HUDEP-2 (cell line): ENCODE results near the gene AKIRIN1.
A peak's percentile ranks its signal among the peaks of the same experiment; 100 is the strongest.
"Not testable (repeated sequence)": the region's sequence is repeated elsewhere in the genome, so short reads cannot be mapped to it uniquely, and the experiment has no call there.

Source experiments
- DNase-seq, 76 experiments: peaks; one replicate each; lab custom pipeline; 2025; ENCODE audit not compliant: unreplicated experiment in 76 of 76; lab: John Stamatoyannopoulos, UW

Gene AKIRIN1

GRCh38 chr1:39036678-39037077 lies 45.6 kb downstream of the AKIRIN1 start:
- no peak for DNase-seq

- no peak for DNase-seq
Observed at GRCh38 chr1:39043513-39043912, 52.4 kb downstream of the AKIRIN1 start.

GRCh38 chr1:39044762-39045161 lies 53.7 kb downstream of the AKIRIN1 start:
- no peak for DNase-seq

- no peak for DNase-seq
Observed at GRCh38 chr1:39045231-39045630, 54.2 kb downstream of the AKIRIN1 start.

GRCh38 chr1:39046613-39047210 lies 55.6 kb downstream of the AKIRIN1 start:
- DNase-seq = no peak

GRCh38 chr1:39047374-39048229 lies 56.5 kb downstream of the AKIRIN1 start:
- DNase-seq = peak in 7 of 76 experiments; percentile 4 to 45 (median 7)

- DNase-seq = no peak
Observed at GRCh38 chr1:39048745-39049370, 57.8 kb downstream of the AKIRIN1 start.

GRCh38 chr1:39050001-39050400 lies 58.9 kb downstream of the AKIRIN1 start:
- DNase-seq = no peak

- DNase-seq = not testable (repeated sequence)
Observed at GRCh38 chr1:39051193-39051850, 60.2 kb downstream of the AKIRIN1 start.

- no peak for DNase-seq
Observed at GRCh38 chr1:39051956-39052355, 60.9 kb downstream of the AKIRIN1 start.

GRCh38 chr1:39055213-39055710 lies 64.2 kb downstream of the AKIRIN1 start:
- not testable (repeated sequence) for DNase-seq
